ENCODE data around the gene SLC30A3.

DNA sequence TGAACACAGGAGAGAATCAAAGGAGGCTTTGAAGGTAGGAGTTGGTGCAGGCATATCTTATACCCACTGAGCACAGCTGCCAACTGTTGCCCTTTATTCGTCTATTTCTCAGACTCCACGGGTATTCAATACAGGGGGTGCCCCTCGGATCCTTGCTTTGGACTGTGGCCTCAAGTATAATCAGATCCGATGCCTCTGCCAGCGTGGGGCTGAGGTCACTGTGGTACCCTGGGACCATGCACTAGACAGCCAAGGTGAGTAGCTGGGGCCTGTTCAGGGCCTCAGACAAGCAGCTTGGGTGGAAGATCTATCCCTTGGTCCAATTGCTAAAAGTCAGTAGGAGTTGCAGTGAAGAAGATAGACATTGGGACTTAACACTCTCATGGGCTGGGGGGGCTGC lies 40.4 kb downstream of the SLC30A3 start:
- TF ChIP-seq, protein P1, sequence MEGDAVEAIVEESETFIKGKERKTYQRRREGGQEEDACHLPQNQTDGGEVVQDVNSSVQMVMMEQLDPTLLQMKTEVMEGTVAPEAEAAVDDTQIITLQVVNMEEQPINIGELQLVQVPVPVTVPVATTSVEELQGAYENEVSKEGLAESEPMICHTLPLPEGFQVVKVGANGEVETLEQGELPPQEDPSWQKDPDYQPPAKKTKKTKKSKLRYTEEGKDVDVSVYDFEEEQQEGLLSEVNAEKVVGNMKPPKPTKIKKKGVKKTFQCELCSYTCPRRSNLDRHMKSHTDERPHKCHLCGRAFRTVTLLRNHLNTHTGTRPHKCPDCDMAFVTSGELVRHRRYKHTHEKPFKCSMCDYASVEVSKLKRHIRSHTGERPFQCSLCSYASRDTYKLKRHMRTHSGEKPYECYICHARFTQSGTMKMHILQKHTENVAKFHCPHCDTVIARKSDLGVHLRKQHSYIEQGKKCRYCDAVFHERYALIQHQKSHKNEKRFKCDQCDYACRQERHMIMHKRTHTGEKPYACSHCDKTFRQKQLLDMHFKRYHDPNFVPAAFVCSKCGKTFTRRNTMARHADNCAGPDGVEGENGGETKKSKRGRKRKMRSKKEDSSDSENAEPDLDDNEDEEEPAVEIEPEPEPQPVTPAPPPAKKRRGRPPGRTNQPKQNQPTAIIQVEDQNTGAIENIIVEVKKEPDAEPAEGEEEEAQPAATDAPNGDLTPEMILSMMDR (IDR thresholded peaks at IDR 0.05), result no peak
- no peak for TF ChIP-seq POLR2AphosphoS5 (IDR thresholded peaks at IDR 0.05)
- TF ChIP-seq POLR2A (IDR thresholded peaks at IDR 0.05), result no peak
